ENCODE measurements around the gene ALDOA. TPM values are rescaled to one million over a fixed set of nuclear protein-coding genes. Genes with fewer than 3 reads are reported as not detected.

Gene ALDOA
- total RNA-seq, 1 donor from 2014 or later: 1,849 TPM

GRCh38 chr16:30116291-30117207 is 51.0 kb downstream of the ALDOA start:
- DNase-seq: no peak

- DNase-seq: no peak
Observed at GRCh38 chr16:30117768-30118167, 52.2 kb downstream of the ALDOA start.

- DNase-seq: no peak
Observed at GRCh38 chr16:30119428-30119827, 53.9 kb downstream of the ALDOA start.

Other genes starting within 250 kb of the ALDOA start
- 25.5 TPM for gene PAGR1, start 249.6 kb upstream of the ALDOA start, total RNA-seq
- 54.0 TPM for gene MVP, start 245.3 kb upstream of the ALDOA start, total RNA-seq
- 47.5 TPM for gene CDIPT, start 202.5 kb upstream of the ALDOA start, total RNA-seq
- 4.7 TPM for gene SEZ6L2, start 166.2 kb upstream of the ALDOA start, total RNA-seq
- 1.6 TPM for gene ASPHD1, start 165.3 kb upstream of the ALDOA start, total RNA-seq
- 8.7 TPM for gene KCTD13, start 139.5 kb upstream of the ALDOA start, total RNA-seq
- gene TMEM219, start 103.7 kb upstream of the ALDOA start, total RNA-seq: 28.2 TPM
- 37.7 TPM for gene TAOK2, start 91.9 kb upstream of the ALDOA start, total RNA-seq
- gene HIRIP3, start 70.1 kb upstream of the ALDOA start, total RNA-seq: 13.1 TPM
- 38.1 TPM for gene INO80E, start 69.5 kb upstream of the ALDOA start, total RNA-seq
- gene DOC2A, start 54.7 kb upstream of the ALDOA start, total RNA-seq: 1.0 TPM
- not detected for gene C16orf92, start 42.6 kb upstream of the ALDOA start, total RNA-seq
- gene TLCD3B, start 34.5 kb upstream of the ALDOA start, total RNA-seq: 0.82 TPM
- 72.4 TPM for gene PPP4C, start 10.2 kb downstream of the ALDOA start, total RNA-seq
- gene TBX6, start 26.2 kb downstream of the ALDOA start, total RNA-seq: 1.4 TPM
- 10.4 TPM for gene YPEL3, start 30.5 kb downstream of the ALDOA start, total RNA-seq
- gene GDPD3, start 47.8 kb downstream of the ALDOA start, total RNA-seq: 3.3 TPM
- 18.0 TPM for gene MAPK3, start 57.5 kb downstream of the ALDOA start, total RNA-seq
- gene CORO1A, start 117.8 kb downstream of the ALDOA start, total RNA-seq: 14.8 TPM
- gene BOLA2B, start 127.9 kb downstream of the ALDOA start, total RNA-seq: 40.7 TPM
- gene SLX1A, start 128.1 kb downstream of the ALDOA start, total RNA-seq: 13.7 TPM
- 5.8 TPM for gene SULT1A3, start 133.5 kb downstream of the ALDOA start, total RNA-seq
- 2.4 TPM for gene NPIPB13, start 182.7 kb downstream of the ALDOA start, total RNA-seq

Data from tongue (tissue), 2 donors.